ENCODE results near the gene GBA3. TPM values are rescaled to one million over a fixed set of nuclear protein-coding genes. Genes with fewer than 3 reads are reported as not detected.

The GBA3 gene
- total RNA-seq, 3 donors from 2014 or later (not counting 1 experiment from before 2014, with no cell fraction given), result not detected

DNA sequence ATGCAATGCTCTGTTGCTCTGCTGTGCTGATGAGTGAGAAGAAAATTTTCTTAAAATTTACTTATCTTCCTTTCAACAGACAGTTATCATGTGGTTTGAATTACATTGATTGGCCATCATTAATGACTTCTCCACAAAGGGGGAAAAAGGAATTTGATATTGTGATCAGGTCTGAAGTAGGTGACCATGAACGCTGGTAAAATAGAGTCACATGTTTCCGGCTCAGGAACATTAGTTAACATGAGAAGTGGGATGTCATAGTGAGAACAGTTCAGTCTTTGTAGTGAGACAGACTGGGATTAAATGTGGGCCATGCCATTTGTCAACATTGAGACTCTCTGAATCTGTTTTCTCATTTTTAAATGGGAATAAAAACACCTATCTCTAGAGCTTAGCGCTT lies 50.6 kb downstream of the GBA3 start:
- Mint-ChIP-seq H3K9me3 (peaks cover 4 to 5% of the 10 kb centered on the region in 2 donors), H3K4me1 (no peaks in the 10 kb centered on the region), H3K27me3 (ENCODE audit: low read depth in 2 of 2) (no peaks in the 10 kb centered on the region), H3K4me3 (no peak overlapping the region), H3K36me3 (no peaks in the 10 kb centered on the region), H3K27ac (no peak overlapping the region)
- TF ChIP-seq, protein P1, sequence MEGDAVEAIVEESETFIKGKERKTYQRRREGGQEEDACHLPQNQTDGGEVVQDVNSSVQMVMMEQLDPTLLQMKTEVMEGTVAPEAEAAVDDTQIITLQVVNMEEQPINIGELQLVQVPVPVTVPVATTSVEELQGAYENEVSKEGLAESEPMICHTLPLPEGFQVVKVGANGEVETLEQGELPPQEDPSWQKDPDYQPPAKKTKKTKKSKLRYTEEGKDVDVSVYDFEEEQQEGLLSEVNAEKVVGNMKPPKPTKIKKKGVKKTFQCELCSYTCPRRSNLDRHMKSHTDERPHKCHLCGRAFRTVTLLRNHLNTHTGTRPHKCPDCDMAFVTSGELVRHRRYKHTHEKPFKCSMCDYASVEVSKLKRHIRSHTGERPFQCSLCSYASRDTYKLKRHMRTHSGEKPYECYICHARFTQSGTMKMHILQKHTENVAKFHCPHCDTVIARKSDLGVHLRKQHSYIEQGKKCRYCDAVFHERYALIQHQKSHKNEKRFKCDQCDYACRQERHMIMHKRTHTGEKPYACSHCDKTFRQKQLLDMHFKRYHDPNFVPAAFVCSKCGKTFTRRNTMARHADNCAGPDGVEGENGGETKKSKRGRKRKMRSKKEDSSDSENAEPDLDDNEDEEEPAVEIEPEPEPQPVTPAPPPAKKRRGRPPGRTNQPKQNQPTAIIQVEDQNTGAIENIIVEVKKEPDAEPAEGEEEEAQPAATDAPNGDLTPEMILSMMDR (IDR thresholded peaks at IDR 0.05), result no peak
- DNase-seq (no peak), ATAC-seq (no peak)
- WGBS (ENCODE audit: insufficient coverage), result 83% methylated on average over 2 of the region's 3 CpGs
- no peak overlapping the region for H3K27ac ChIP-seq (ENCODE audit: low read length)
- no peaks in the 10 kb centered on the region for H3K36me3 ChIP-seq (ENCODE audit: control insufficient read depth, insufficient read depth, low read length)
- H3K9me3 ChIP-seq (ENCODE audit: control insufficient read depth, insufficient read depth, low read length), result no peaks in the 10 kb centered on the region
- H3K4me1 ChIP-seq (ENCODE audit: control insufficient read depth, insufficient read depth, low read length), result no peaks in the 10 kb centered on the region
- intact Hi-C loops (cut with micrococcal nuclease), result no loop called here
- no peaks in the 10 kb centered on the region for H3K27me3 ChIP-seq (ENCODE audit: control insufficient read depth, insufficient read depth, low read length)
- H3K4me3 ChIP-seq (ENCODE audit: low read length), result no peak overlapping the region

DNA sequence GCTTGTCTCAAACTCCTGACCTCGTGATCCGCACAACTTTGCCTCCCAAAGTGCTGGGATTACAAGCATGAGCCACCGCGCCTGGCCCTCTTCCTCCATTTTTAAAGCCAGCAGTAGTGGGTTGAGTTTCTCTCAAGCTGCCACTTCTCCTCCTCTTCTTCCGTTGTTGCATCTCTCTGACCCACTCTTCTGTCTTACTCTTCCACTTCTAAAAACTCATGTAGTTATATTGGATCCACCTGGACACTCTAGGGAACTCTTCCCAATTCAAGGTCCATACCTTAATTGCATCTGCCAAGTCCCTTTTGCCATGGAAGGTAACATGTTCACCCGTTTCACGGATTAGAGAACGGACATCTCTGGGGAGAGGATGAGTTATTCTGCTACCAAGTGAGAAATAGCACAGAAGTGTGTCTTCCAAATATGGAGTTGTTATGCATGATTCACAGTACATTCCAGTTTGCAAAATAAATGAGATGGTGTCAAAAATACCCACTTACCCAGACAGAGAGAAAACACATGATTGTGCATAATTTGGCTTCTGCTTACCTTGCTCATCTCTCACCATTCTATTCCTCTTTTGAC lies 51.8 kb downstream of the GBA3 start:
- Mint-ChIP-seq H3K4me1 (no peaks in the 10 kb centered on the region), H3K27me3 (ENCODE audit: low read depth in 2 of 2) (no peaks in the 10 kb centered on the region), H3K36me3 (no peaks in the 10 kb centered on the region), H3K9me3 (peaks cover 4 to 5% of the 10 kb centered on the region in 2 donors), H3K27ac (no peak overlapping the region), H3K4me3 (no peak overlapping the region)
- TF ChIP-seq, protein P1 (IDR thresholded peaks at IDR 0.05), result no peak
- Histone ChIP-seq H3K9me3 (ENCODE audit: control insufficient read depth, insufficient read depth, low read length) (no peaks in the 10 kb centered on the region), H3K4me3 (ENCODE audit: low read length) (no peak overlapping the region), H3K27me3 (ENCODE audit: control insufficient read depth, insufficient read depth, low read length) (no peaks in the 10 kb centered on the region), H3K36me3 (ENCODE audit: control insufficient read depth, insufficient read depth, low read length) (no peaks in the 10 kb centered on the region), H3K27ac (ENCODE audit: low read length) (no peak overlapping the region), H3K4me1 (ENCODE audit: control insufficient read depth, insufficient read depth, low read length) (no peaks in the 10 kb centered on the region)
- 91% methylated on average over 8 of the region's 8 CpGs for WGBS (ENCODE audit: insufficient coverage)
- intact Hi-C loops (cut with micrococcal nuclease), result no loop called here
- ATAC-seq (no peak), DNase-seq (no peak)

DNA sequence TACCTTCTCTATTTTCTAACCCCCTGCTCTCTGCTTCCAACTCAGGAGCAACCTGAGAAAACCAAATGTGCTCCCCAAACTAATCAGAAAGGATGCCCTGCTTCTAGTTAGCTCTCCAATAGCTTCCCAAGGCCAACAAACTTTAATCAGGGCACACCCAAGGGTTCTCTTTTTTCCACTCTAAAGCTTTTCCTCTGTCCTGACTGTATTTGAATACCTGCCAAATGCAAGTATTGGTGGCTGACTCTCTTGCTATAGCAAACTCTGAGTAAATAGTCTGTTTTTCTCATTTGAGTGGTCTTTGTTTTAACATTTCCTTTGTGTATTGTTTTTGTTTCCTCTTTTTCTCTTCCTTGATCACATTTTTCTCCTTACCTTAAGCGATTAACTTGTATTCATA lies 52.5 kb downstream of the GBA3 start:
- no CpG with 5 or more reads among the region's 1 CpG for WGBS (ENCODE audit: insufficient coverage)
- H3K4me1 Mint-ChIP-seq, result no peaks in the 10 kb centered on the region
- no peaks in the 10 kb centered on the region for H3K36me3 ChIP-seq (ENCODE audit: control insufficient read depth, insufficient read depth, low read length)
- no peak overlapping the region for H3K27ac ChIP-seq (ENCODE audit: low read length)
- H3K9me3 ChIP-seq (ENCODE audit: control insufficient read depth, insufficient read depth, low read length), result no peaks in the 10 kb centered on the region
- H3K4me1 ChIP-seq (ENCODE audit: control insufficient read depth, insufficient read depth, low read length), result no peaks in the 10 kb centered on the region
- intact Hi-C loops (cut with micrococcal nuclease), result no loop called here
- DNase-seq (no peak), ATAC-seq (no peak)
- TF ChIP-seq, protein P1 (IDR thresholded peaks at IDR 0.05), result no peak
- no peak overlapping the region for H3K27ac Mint-ChIP-seq
- H3K36me3 Mint-ChIP-seq, result no peaks in the 10 kb centered on the region
- no peak overlapping the region for H3K4me3 Mint-ChIP-seq
- peaks cover 4 to 5% of the 10 kb centered on the region in 2 donors for H3K9me3 Mint-ChIP-seq
- no peaks in the 10 kb centered on the region for H3K27me3 ChIP-seq (ENCODE audit: control insufficient read depth, insufficient read depth, low read length)
- H3K4me3 ChIP-seq (ENCODE audit: low read length), result no peak overlapping the region
- no peaks in the 10 kb centered on the region for H3K27me3 Mint-ChIP-seq (ENCODE audit: low read depth in 2 of 2)

DNA sequence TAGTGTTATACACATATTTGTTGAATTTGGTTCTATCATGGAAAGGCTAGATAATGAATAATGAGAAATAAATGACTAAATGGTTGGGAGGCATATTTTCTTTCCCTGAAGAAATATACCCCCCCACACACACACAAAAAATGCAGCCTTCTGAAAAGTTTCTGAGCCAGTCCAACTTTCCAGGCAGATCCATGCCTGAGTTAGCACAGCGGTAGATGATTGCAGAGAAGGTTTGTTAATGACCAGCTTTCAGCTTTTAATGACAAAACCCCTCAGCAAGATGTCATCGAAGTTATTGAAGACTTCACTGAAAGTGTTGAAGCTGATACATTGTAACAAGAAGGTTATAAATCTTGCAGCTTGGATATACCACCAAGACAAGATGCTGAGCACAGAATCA lies 61.4 kb downstream of the GBA3 start:
- H3K27me3 Mint-ChIP-seq (ENCODE audit: low read depth in 2 of 2), result peaks cover 0 to 2% of the 10 kb centered on the region in 2 donors
- H3K27ac ChIP-seq (ENCODE audit: low read length), result no peak overlapping the region
- no peaks in the 10 kb centered on the region for H3K4me1 ChIP-seq (ENCODE audit: control insufficient read depth, insufficient read depth, low read length)
- no peak overlapping the region for H3K27ac Mint-ChIP-seq
- ATAC-seq (no peak), DNase-seq (no peak)
- no peak overlapping the region for H3K4me3 ChIP-seq (ENCODE audit: low read length)
- no peaks in the 10 kb centered on the region for H3K9me3 Mint-ChIP-seq
- H3K4me3 Mint-ChIP-seq, result no peak overlapping the region
- no peaks in the 10 kb centered on the region for H3K36me3 ChIP-seq (ENCODE audit: control insufficient read depth, insufficient read depth, low read length)
- no peaks in the 10 kb centered on the region for H3K9me3 ChIP-seq (ENCODE audit: control insufficient read depth, insufficient read depth, low read length)
- H3K4me1 Mint-ChIP-seq, result no peaks in the 10 kb centered on the region
- 81% methylated on average over 2 of the region's 2 CpGs for WGBS (ENCODE audit: insufficient coverage)
- intact Hi-C loops (cut with micrococcal nuclease), result no loop called here
- no peaks in the 10 kb centered on the region for H3K36me3 Mint-ChIP-seq
- TF ChIP-seq, protein P1 (IDR thresholded peaks at IDR 0.05), result no peak
- no peaks in the 10 kb centered on the region for H3K27me3 ChIP-seq (ENCODE audit: control insufficient read depth, insufficient read depth, low read length)

Measured in natural killer cell (primary cell).